GM21786 (cell line): ENCODE measurements around the gene SWT1.
A peak's percentile ranks its signal among the peaks of the same experiment; 100 is the strongest.
"Not testable (repeated sequence)": the region's sequence is repeated elsewhere in the genome, so short reads cannot be mapped to it uniquely, and the experiment has no call there.

Experiments
- ATAC-seq: cut with Tn5 transposase; IDR thresholded peaks from one replicate; pipeline ENCODE4 v1.9.1; 2021; ENCODE audit not compliant: unreplicated experiment

Gene SWT1

DNA sequence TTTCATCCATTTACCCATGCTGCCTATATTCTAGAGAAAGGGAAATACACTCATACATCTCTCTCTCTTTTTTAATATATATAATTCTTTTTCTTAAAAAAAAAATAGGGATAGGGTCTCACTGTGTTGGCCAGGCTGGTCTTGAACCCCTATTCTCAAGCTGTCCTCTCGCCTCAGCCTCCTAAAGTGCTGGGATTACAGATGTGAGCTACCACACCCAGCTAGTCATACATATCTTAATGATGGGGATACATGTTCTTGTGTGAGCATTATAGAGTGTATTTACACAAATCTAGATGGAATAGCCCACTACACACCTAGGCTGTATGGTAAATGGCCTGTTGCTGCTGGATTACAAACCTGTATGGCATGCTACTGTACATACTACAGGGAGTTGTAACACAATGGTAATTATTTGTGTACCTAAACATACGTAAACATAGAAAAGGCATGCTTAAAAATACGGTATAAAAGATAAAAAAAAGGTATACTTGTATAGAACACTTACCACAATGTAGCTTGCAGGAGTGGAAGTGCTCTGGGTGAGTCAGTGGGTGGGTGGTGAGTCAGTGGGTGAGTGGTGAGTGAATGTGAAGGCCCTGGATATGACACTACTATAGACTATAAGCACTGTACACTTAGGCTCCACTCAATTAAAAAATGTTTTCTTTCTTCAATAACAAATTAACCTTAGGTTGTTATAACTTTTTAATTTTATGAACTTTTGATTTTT is 87.2 kb downstream of the SWT1 start:
- no peak for ATAC-seq

DNA sequence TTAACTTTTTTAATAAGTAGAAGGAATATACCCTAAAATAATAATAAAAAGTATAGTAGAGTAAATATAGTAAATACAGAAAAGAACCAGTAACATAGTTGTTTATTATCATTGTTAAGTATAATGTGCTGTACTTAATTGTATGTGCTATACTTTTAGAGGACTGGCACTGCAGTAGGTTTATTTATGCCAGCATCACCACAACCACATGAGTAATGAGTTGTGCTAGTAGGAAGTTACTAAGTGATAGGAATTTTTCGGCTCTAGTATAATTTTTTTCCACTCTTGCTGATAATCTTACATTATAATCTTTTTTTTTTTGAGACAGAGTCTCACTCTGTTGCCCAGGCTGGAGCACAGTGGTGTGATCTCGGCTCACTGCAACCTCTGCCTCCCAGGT is 88.5 kb downstream of the SWT1 start:
- no peak for ATAC-seq

GRCh38 chr1:185249563-185249962 is 92.6 kb downstream of the SWT1 start:
- ATAC-seq, result no peak

GRCh38 chr1:185250063-185250462 is 93.1 kb downstream of the SWT1 start:
- ATAC-seq, result no peak

DNA sequence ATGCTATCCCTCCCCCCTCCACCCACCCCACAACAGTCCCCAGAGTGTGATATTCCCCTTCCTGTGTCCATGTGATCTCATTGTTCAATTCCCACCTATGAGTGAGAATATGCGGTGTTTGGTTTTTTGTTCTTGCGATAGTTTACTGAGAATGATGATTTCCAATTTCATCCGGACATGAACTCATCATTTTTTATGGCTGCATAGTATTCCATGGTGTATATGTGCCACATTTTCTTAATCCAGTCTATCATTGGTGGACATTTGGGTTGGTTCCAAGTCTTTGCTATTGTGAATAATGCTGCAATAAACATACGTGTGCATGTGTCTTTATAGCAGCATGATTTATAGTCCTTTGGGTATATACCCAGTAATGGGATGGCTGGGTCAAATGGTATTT is 95.0 kb downstream of the SWT1 start:
- ATAC-seq, result not testable (repeated sequence)

GRCh38 chr1:185252404-185252803 is 95.4 kb downstream of the SWT1 start:
- ATAC-seq, result not testable (repeated sequence)

DNA sequence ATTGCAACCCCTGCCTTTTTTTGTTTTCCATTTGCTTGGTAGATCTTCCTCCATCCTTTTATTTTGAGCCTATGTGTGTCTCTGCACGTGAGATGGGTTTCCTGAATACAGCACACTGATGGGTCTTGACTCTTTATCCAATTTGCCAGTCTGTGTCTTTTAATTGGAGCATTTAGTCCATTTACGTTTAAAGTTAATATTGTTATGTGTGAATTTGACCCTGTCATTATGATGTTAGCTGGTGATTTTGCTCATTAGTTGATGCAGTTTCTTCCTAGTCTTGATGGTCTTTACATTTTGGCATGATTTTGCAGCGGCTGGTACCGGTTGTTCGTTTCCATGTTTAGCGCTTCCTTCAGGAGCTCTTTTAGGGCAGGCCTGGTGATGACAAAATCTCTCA is 98.6 kb downstream of the SWT1 start:
- not testable (repeated sequence) for ATAC-seq

- not testable (repeated sequence) for ATAC-seq
These were observed 100.4 kb downstream of the SWT1 start for GRCh38 chr1:185257116-185257949.

DNA sequence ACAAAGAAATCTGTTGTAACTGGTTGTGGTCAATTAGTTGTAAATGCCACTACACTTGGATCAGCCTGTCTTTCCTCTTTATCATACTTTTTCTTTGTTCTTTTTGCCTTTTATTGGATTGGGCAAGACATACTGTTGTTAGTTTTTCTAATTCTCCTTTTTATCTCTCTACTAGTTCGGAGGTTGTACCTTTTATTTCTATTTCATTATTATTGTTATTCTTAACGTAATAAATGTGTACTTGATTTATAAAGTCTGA is 100.9 kb downstream of the SWT1 start:
- no peak for ATAC-seq

DNA sequence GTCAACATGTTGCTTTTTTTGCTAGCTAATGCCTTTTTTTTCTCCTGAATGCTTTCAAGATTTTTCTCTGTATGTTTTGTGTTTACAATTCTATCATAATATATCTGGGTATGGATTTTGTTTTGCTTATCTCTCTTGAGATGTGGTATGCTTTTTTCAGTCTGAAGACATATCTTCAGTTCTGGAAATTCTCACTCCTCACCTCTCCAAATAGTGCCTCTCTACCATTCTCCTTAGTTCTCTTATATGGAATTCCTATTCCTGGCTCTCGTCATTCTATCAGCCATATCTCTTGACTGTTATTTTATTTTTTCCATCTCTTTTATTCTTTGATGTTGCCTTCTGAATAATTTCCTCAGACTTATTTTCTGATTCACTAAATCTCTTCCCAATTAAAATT is 101.7 kb downstream of the SWT1 start:
- no peak for ATAC-seq

- no peak for ATAC-seq
These were observed 103.6 kb downstream of the SWT1 start for GRCh38 chr1:185260611-185261010.

DNA sequence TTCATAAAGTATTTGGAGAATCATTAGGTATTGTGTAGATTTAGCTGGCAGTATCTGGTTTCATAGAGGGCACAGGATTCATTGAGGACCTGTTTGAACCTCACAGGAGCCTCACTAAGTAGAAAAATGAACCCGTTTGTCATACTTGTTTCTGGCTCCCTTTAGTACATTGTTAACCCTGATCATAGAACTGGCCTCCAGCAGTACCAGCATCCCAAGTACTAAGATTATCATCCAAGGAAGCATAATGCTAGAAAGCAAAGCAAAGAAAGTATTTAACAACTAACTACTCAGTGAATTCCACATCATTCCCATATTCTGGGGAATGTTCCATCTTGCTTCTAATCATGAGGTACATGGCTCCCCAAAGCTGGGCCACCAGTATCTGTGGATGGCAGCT is 105.2 kb downstream of the SWT1 start:
- no peak for ATAC-seq

DNA sequence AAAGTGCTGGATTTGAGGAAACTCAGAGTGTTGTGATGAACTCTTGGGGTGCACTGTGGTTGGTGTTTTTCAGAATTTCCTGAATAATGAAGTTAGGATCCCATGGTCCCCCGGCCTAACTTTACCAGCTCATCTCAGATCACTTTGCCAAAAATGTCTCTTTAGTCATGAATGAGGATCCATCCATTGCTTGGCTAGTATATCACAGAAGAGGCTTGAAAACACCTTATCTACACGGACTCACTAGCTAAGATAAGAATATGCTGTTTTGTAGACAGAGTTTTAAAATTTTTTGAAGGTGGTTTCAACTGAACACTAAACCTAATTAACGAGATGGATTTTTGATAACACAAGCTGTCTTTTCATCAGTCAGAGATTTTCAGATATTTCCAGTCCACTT is 106.3 kb downstream of the SWT1 start:
- ATAC-seq, result no peak

DNA sequence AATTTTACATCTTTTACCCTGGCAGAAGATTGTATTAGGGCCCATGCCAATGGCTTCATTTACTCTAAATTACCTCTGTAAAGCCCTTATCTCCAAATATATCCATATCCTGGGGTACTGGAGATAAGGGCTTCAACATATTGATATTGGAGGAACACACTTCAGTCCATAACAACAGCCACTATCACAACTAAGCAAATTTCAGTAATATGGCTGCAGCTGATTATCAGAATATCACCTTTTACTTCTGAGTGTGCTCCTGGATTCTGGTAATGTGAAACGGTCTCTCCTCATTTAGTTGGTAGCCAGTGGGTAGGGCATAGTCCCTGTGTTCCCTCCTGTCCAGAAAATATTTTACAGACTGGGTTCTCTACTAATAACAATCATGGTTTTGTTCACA is 106.8 kb downstream of the SWT1 start:
- ATAC-seq, result no peak

GRCh38 chr1:185265314-185265713 is 108.3 kb downstream of the SWT1 start:
- ATAC-seq, result no peak

DNA sequence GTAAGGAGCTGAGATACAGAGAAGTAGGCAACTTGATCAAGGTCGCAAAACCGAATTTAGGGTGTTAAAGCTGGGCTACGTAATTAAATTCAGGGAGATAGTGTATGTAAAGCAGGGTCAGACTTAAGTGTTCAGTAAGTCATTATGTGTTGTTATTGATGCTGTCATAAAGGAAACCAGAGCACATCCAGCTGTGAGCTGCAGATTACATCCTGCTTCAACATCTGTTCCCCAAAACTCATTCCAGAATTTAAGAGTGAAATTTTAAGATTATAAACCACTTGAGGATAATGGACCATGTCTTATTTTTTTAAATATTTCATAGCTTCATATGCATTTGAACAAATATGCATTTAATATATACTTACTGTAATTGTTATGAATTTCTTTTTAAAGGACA is 110.3 kb downstream of the SWT1 start:
- no peak for ATAC-seq

GRCh38 chr1:185267701-185268100 is 110.7 kb downstream of the SWT1 start:
- ATAC-seq, result no peak

DNA sequence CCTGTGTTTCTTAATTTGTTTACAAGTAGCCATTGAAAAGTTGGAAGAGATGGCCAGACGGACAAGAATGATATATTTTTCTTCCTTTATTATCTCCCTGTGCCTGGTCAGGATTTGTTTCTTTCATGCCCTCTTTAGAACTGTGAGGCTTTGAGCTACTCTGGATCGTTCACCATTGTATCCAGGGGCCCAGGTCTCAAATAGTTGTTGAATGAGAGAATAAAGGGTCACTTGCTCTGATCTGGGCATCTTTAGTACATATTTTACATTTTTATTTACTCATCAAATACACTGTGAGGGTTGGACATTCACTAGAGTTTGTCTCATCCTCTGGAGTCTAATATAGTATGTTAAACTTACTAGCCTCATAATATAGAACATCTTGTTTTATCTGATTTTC is 111.4 kb downstream of the SWT1 start:
- ATAC-seq, result no peak

DNA sequence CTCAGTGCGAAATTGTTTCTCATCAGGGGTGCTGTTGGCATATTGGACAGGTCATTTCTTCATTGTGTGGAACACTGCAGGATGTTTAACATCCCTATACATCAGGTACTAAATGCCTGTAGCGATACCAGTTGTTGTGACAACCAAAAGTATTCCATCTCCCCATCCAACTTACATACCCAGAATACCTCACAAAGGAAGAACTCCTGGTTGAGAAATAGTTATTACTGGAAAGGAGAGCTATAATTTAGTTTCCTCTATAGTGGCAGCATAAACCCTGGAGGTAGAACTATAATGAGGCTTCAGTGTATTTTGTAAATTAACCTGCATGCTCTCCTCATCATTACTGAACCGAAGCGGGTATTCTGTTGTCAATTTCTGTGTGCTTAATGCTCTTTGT is 115.0 kb downstream of the SWT1 start:
- no peak for ATAC-seq

DNA sequence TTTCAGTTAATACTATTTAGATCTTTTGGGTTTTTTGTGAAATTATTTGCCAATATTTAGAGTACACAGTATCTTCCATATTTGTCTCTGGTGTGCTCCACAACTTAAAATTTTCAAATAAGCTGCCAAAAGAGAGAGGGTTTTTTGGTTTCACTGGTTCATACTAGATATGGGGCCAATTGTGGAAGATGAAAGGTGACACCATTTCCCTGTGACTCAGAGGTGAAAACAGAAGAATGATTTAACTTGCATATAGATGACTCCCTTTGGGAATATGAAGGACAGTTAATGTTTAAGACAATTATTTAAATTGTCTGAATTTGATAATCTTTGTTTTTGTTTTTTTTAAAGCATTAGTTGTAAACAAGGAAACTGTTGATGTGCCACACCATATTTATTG is 122.6 kb downstream of the SWT1 start:
- ATAC-seq, result no peak

- no peak for ATAC-seq
These were observed 123.6 kb downstream of the SWT1 start for GRCh38 chr1:185280589-185280988.

GRCh38 chr1:185281245-185281644 is 124.3 kb downstream of the SWT1 start:
- ATAC-seq, result peak; percentile 95

- no peak for ATAC-seq
These were observed 127.1 kb downstream of the SWT1 start for GRCh38 chr1:185284116-185284515.
